K562 (cell line): ENCODE data around the gene ENTPD8. TPM values are rescaled to one million over a fixed set of nuclear protein-coding genes. Genes with fewer than 3 reads are reported as not detected.
A peak's percentile ranks its signal among the peaks of the same experiment; 100 is the strongest.

Experiments used
- ATAC-seq: fragments of 200-7000 bp; cut with Tn5 transposase; 3 replicates; pipeline ENCODE4 v1.9.1; 2020; ENCODE audit warnings: moderate library complexity
- BruUV-seq: library from RNA; stranded (reverse); fragments of 400-500 nt; replicated peaks from 2 replicates; lab custom pipeline; 2021; lab: Mats Ljungman, UMichigan
- CTCF ChIA-PET: fragments of 300-600 bp; formaldehyde crosslinking; extraction: SDS; loops from one replicate; lab custom pipeline; 2021; ENCODE audit warnings: low intra/inter-chr PET ratio; lab: Yijun Ruan, JAX
- POLR2A ChIA-PET: fragments of 300-600, 350-650 bp; sonication (Branson Sonifier 250); formaldehyde crosslinking; extraction: SDS; loops from one replicate; lab custom pipeline; 2021; ENCODE audit warnings: antibody characterized with exemption, inconsistent platforms; lab: Yijun Ruan, JAX
- DNase-seq, 4 experiments: peaks; one replicate each; pipeline versions ENCODE4 v3.0.0 to v3.0.0-alpha.2; 2011 to 2018; ENCODE audit warnings: low spot score in 3 of 4, mixed read lengths in 3 of 4; ENCODE audit errors: extremely low read depth in 1 of 4
- FAIRE-seq: peaks from 2 replicates; lab custom pipeline; 2011; peaks lifted over from hg19 to GRCh38; lab: Jason Lieb, UNC
- H2AFZ ChIP-seq: 2 replicates; pipeline ENCODE4 v1.6.0; 2011; ENCODE audit warnings: low read depth, low read length, control low read depth, inconsistent platforms
- H3K27ac ChIP-seq: fragments of 200-600 bp; 3 replicates; pipeline ENCODE4 v1.8.0; 2011; ENCODE audit warnings: low read depth, mild to moderate bottlenecking, control low read depth, inconsistent platforms, low read length, moderate library complexity, mixed read lengths; ENCODE audit errors: extremely low read depth
- H3K27me3 ChIP-seq, 2 experiments: fragments of 300-600 bp in 1 of 2; 2 replicates in 1 of 2; 3 replicates in 1 of 2; pipeline versions ENCODE4 v1.6.0 to v1.8.0; 2011; ENCODE audit warnings: inconsistent platforms in 2 of 2, low read length in 2 of 2, mild to moderate bottlenecking in 1 of 2, mixed read lengths in 1 of 2, moderate library complexity in 1 of 2; ENCODE audit not compliant: control insufficient read depth in 2 of 2, insufficient read depth in 2 of 2
- H3K36me3 ChIP-seq: fragments of 300-600 bp; 3 replicates; pipeline ENCODE4 v1.8.0; 2011; ENCODE audit warnings: mild to moderate bottlenecking, low read length, inconsistent platforms; ENCODE audit not compliant: control insufficient read depth, insufficient read depth
- H3K4me1 ChIP-seq, 2 experiments: fragments of 200-600 bp in 1 of 2; replicated peaks in 1 of 2; 2 replicates in 1 of 2; 3 replicates in 1 of 2; pipeline versions ENCODE4 v1.5.1 to v1.8.0; 2011; ENCODE audit warnings: inconsistent platforms in 2 of 2, low read length in 2 of 2, mild to moderate bottlenecking in 1 of 2, mixed read lengths in 1 of 2, moderate library complexity in 1 of 2; ENCODE audit not compliant: control insufficient read depth in 2 of 2, insufficient read depth in 2 of 2
- H3K4me2 ChIP-seq: 2 replicates; pipeline ENCODE4 v1.6.1; 2011; ENCODE audit warnings: low read length, control low read depth, inconsistent platforms, mixed read lengths; ENCODE audit not compliant: insufficient read depth
- H3K4me3 ChIP-seq: fragments of 200-600 bp; sonication (generic), shearing (Covaris generic); 2 replicates; pipeline ENCODE4 v1.5.1; 2016; ENCODE audit warnings: control low read depth, inconsistent platforms
- H3K79me2 ChIP-seq: fragments of 200-600 bp; 3 replicates; pipeline ENCODE4 v1.8.0; 2011; ENCODE audit warnings: low read length, inconsistent platforms; ENCODE audit not compliant: control insufficient read depth, insufficient read depth
- H3K9ac ChIP-seq, 2 experiments: 2 replicates each; pipeline versions ENCODE4 v1.6.0 to v1.6.1; 2011; ENCODE audit warnings: low read depth in 2 of 2, low read length in 2 of 2, control low read depth in 1 of 2, inconsistent platforms in 1 of 2, mild to moderate bottlenecking in 1 of 2, mixed read lengths in 1 of 2; ENCODE audit not compliant: insufficient read depth in 1 of 2
- H3K9me1 ChIP-seq: one replicate; pipeline ENCODE4 v1.6.0; 2011; ENCODE audit warnings: inconsistent platforms, mild to moderate bottlenecking, low read length, moderate library complexity; ENCODE audit not compliant: control insufficient read depth, insufficient read depth
- H3K9me3 ChIP-seq: replicated peaks from 2 replicates; pipeline ENCODE4 v1.5.1; 2011; ENCODE audit warnings: low read depth, low read length, inconsistent platforms; ENCODE audit not compliant: control insufficient read depth, insufficient read depth
- H4K20me1 ChIP-seq: replicated peaks from 2 replicates; pipeline ENCODE4 v1.6.1; 2011; ENCODE audit warnings: low read length, inconsistent platforms, mixed read lengths; ENCODE audit not compliant: control insufficient read depth, insufficient read depth
- CC2D1A ChIP-seq: fragments of 450-650 bp; IDR thresholded peaks from 2 replicates; pipeline ENCODE4 v1.6.1; 2017; ENCODE audit warnings: mild to moderate bottlenecking
- HNRNPUL1 ChIP-seq: fragments of 200-400 bp; formaldehyde crosslinking; IDR thresholded peaks from 2 replicates; pipeline ENCODE4 v1.6.1; 2017; ENCODE audit warnings: low read length
- KLF10 ChIP-seq: fragments of 250-450 bp; sonication (Bioruptor Pico); IDR thresholded peaks from 2 replicates; pipeline ENCODE4 v1.6.1; 2021; ENCODE audit warnings: matching md5 sums
- MTF1 ChIP-seq: fragments of 250-450 bp; sonication (Bioruptor Pico); IDR thresholded peaks from 2 replicates; pipeline ENCODE4 v1.9.0; 2021; ENCODE audit warnings: moderate library complexity, mild to moderate bottlenecking, inconsistent platforms, borderline replicate concordance
- MYC ChIP-seq, 2 experiments: fragments of 250-450 bp in 1 of 2; sonication (Bioruptor Pico) in 1 of 2; IDR thresholded peaks; 2 replicates each; pipeline versions ENCODE4 v1.5.1 to v1.6.1; 2012 to 2021; ENCODE audit warnings: low read depth in 2 of 2, borderline replicate concordance in 1 of 2, improper control_type of control experiment in 1 of 2, low read length in 1 of 2, mild to moderate bottlenecking in 1 of 2, moderate library complexity in 1 of 2
- MYNN ChIP-seq, 2 experiments: sonication (generic); formaldehyde crosslinking in 1 of 2; IDR thresholded peaks; 2 replicates each; pipeline versions ENCODE4 v1.5.0 to v1.6.1; 2016 to 2020; ENCODE audit warnings: antibody characterized with exemption in 1 of 2, missing genetic modification reagents in 1 of 2
- NFIC ChIP-seq: fragments of 450-650 bp; IDR thresholded peaks from 2 replicates; pipeline ENCODE4 v1.6.1; 2017; ENCODE audit warnings: mild to moderate bottlenecking, inconsistent platforms
- NR1H2 ChIP-seq: sonication (generic); formaldehyde crosslinking; IDR thresholded peaks from 2 replicates; pipeline ENCODE4 v1.4.0; 2020; ENCODE audit warnings: mild to moderate bottlenecking, missing genetic modification reagents
- RAD51 ChIP-seq: fragments of 450-650 bp; IDR thresholded peaks from 2 replicates; pipeline ENCODE4 v1.7.1; 2016; ENCODE audit warnings: low read depth, mild to moderate bottlenecking, borderline replicate concordance
- RFX7 ChIP-seq: fragments of 250-450 bp; sonication (Bioruptor Pico); IDR thresholded peaks from 2 replicates; pipeline ENCODE4 v1.5.1; 2021; ENCODE audit warnings: mild to moderate bottlenecking
- RNF2 ChIP-seq: sonication (generic); IDR thresholded peaks from 2 replicates; pipeline ENCODE4 v1.6.1; 2016
- SAFB ChIP-seq: fragments of 200-400 bp; formaldehyde crosslinking; IDR thresholded peaks from 2 replicates; pipeline ENCODE4 v1.6.1; 2017; ENCODE audit warnings: low read depth, low read length, borderline replicate concordance
- SUPT5H ChIP-seq: fragments of 450-650 bp; IDR thresholded peaks from 2 replicates; pipeline ENCODE4 v1.6.1; 2016
- ZKSCAN8 ChIP-seq: fragments of 200-800 bp; sonication (Bioruptor generic); IDR thresholded peaks from 2 replicates; pipeline ENCODE4 v1.6.1; 2016; ENCODE audit warnings: missing genetic modification characterization, missing compliant biosample characterization
- ZNF212 ChIP-seq: fragments of 450-650 bp; formaldehyde crosslinking; IDR thresholded peaks from 2 replicates; pipeline ENCODE4 v1.4.0; 2020; ENCODE audit warnings: mild to moderate bottlenecking
- ZNF316 ChIP-seq: fragments of 450-650 bp; IDR thresholded peaks from 2 replicates; pipeline ENCODE4 v1.6.1; 2016
- WGBS: fragments of 100-300 bp; shearing (Covaris generic); methylation state at CpG from one replicate; pipeline ENCODE4 v1.1.6; 2016; ENCODE audit warnings: low coverage, mixed read lengths; ENCODE audit not compliant: insufficient coverage; ENCODE audit errors: missing lambda C conversion rate; 5-methylcytosine and 5-hydroxymethylcytosine counted together
- in situ Hi-C: fragments of 300-500 bp; cut with MboI; formaldehyde crosslinking; loops from 4 replicates; pipeline ENCODE4 v1.15.0; 2018; ENCODE audit warnings: inconsistent platforms, mixed read lengths
- intact Hi-C: fragments of 100-400 bp; cut with micrococcal nuclease; formaldehyde crosslinking; loops from 2 replicates; pipeline ENCODE4 v1.14.2; 2022
- polyA plus RNA-seq, 8 experiments: library from polyadenylated mRNA; depleted of rRNA in 4 of 8; stranded (reverse) in 5 of 8; unstranded in 3 of 8; fragments of >200 nt; fragmentation: Nextera tagmentation in 2 of 8; fragmentation: Illumina TruSeq in 1 of 8; extraction: Ambion mirVana in 2 of 8; extraction: Trizol in 1 of 8; gene quantifications; 2 replicates each; pipeline versions ENCODE4 v1.2.1 to v1.2.3, GENCODE V29; 2011 to 2014; ENCODE audit warnings: inconsistent platforms in 1 of 8, missing spikeins in 1 of 8
- total RNA-seq, 7 experiments: library from RNA; depleted of rRNA in 6 of 7; stranded (reverse); fragments of >200 nt in 6 of 7; fragmentation: Illumina TruSeq in 2 of 7; extraction: Trizol in 2 of 7; gene quantifications; 2 replicates each; pipeline versions ENCODE4 v1.2.1 to v1.2.3, GENCODE V29; 2011 to 2021; ENCODE audit warnings: low replicate concordance in 1 of 7
- TF ChIP-seq, protein P1 (sequence below): fragments of 450-650 bp; formaldehyde crosslinking; IDR thresholded peaks from 2 replicates; pipeline ENCODE4 v1.4.0; 2020; ENCODE audit warnings: mild to moderate bottlenecking, mixed read lengths
- TF ChIP-seq, protein P2 (sequence below): fragments of 450-650 bp; IDR thresholded peaks from 2 replicates; pipeline ENCODE4 v1.6.1; 2017; ENCODE audit warnings: antibody characterized with exemption, mild to moderate bottlenecking

The ENTPD8 gene
- total and polyA plus RNA-seq, 9 of the 15 experiments (the other 6 are each of a cell fraction or from before 2014, with no cell fraction given), result 0.06 to 0.27 (median 0.19) TPM; not detected in 5

DNA sequence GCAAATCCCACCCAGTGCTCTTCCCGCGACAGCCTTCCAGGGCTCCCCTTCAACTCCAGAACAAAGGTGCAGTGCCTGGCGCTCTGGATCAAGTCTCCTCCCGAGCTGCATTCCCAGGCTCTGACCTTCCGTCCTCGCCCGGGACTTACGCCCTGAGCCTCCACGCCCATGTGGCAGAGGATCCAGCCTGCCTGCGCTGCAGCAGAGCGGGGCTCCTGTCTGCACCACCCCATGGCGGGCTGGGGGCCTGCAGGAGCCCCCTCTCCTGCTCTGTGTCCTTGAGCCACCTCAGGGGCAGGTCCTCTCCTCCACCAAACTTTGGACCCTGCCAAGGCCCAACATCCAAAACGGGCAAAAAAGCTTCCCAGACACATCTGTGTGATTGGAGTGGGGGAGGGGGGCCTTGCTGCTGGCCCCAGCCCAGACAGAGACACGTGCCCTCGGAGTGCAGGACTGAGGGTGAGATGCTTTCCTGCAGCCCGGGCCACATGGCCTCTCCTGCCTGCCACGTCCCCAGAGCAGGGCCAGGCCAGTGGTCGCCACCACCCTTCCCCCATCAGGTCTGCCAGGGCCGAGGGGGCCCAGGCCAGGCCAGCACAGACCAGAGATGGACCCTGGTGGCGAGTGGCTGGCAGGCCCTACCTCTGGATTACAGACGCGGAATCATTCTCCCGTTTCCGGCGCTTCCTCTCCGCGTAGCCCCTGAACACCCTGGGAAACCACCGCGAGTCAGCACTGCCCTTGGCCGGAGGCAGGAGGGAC, 13.6 kb upstream of the ENTPD8 start:
- intact Hi-C loops, result no loop called here
- DNase-seq (no peak), FAIRE-seq (no peak), ATAC-seq (peak; percentile 3; the same call in 2 of the 3 replicates)
- H3K4me2 ChIP-seq, result peak overlapping the region; percentile 71
- peaks cover 61% of the 10 kb centered on the region for H3K36me3 ChIP-seq
- no peaks in the 10 kb centered on the region for H4K20me1 ChIP-seq
- no peaks in the 10 kb centered on the region for H3K9me3 ChIP-seq
- in situ Hi-C loops, result no loop called here
- no peaks in the 10 kb centered on the region for H3K27me3 ChIP-seq
- no peaks in the 10 kb centered on the region for H3K9me1 ChIP-seq
- peak overlapping the region; percentile 51; the same call in 2 of the 3 replicates for H3K27ac ChIP-seq
- CTCF ChIA-PET, result no interaction called here
- H3K4me3 ChIP-seq, result peak overlapping the region; percentile 34
- peaks cover 11 to 89% of the 10 kb centered on the region in 2 experiments for H3K4me1 ChIP-seq
- H3K9ac ChIP-seq, result peak overlapping the region in 1 of 2 experiments; percentile 91; a peak in 2 of 4 replicates
- POLR2A ChIA-PET, result interaction anchor here (0.5 kb wide), 1 partner anchor 24 kb away, joined by 3 read pairs; no protein-coding TSS in a partner anchor
- no TSS peak for BruUV-seq
- 72% methylated on average over 27 of the region's 30 CpGs for WGBS
- peaks cover 12% of the 10 kb centered on the region for H3K79me2 ChIP-seq
- no peak overlapping the region for H2AFZ ChIP-seq
- TF ChIP-seq, protein P1, sequence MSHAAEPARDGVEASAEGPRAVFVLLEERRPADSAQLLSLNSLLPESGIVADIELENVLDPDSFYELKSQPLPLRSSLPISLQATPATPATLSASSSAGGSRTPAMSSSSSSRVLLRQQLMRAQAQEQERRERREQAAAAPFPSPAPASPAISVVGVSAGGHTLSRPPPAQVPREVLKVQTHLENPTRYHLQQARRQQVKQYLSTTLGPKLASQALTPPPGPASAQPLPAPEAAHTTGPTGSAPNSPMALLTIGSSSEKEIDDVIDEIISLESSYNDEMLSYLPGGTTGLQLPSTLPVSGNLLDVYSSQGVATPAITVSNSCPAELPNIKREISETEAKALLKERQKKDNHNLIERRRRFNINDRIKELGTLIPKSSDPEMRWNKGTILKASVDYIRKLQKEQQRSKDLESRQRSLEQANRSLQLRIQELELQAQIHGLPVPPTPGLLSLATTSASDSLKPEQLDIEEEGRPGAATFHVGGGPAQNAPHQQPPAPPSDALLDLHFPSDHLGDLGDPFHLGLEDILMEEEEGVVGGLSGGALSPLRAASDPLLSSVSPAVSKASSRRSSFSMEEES, result no peak
- TF ChIP-seq ZKSCAN8 (CRISPR knock-in tag) (no peak), NR1H2 (CRISPR knock-in tag) (no peak), SUPT5H (peak; percentile 45), KLF10 (CRISPR knock-in tag) (no peak), HNRNPUL1 (no peak), MYC (IDR thresholded peaks at IDR 0.05; ENCODE audit: low read depth, low read length) (0 out of 2 replicates have a peak, but pooled peaks have one; percentile 33), MYC (CRISPR knock-in tag; IDR thresholded peaks at IDR 0.05; ENCODE audit: borderline replicate concordance, low read depth) (no peak), MTF1 (CRISPR knock-in tag) (no peak), SAFB (no peak), ZNF212 (CRISPR knock-in tag) (no peak), CC2D1A (no peak), MYNN (IDR thresholded peaks at IDR 0.05) (no peak), MYNN (CRISPR knock-in tag; IDR thresholded peaks at IDR 0.05) (no peak), NFIC (peak; percentile 59), RFX7 (CRISPR knock-in tag) (no peak), RAD51 (no peak), RNF2 (no peak), ZNF316 (no peak)
- TF ChIP-seq, protein P2, sequence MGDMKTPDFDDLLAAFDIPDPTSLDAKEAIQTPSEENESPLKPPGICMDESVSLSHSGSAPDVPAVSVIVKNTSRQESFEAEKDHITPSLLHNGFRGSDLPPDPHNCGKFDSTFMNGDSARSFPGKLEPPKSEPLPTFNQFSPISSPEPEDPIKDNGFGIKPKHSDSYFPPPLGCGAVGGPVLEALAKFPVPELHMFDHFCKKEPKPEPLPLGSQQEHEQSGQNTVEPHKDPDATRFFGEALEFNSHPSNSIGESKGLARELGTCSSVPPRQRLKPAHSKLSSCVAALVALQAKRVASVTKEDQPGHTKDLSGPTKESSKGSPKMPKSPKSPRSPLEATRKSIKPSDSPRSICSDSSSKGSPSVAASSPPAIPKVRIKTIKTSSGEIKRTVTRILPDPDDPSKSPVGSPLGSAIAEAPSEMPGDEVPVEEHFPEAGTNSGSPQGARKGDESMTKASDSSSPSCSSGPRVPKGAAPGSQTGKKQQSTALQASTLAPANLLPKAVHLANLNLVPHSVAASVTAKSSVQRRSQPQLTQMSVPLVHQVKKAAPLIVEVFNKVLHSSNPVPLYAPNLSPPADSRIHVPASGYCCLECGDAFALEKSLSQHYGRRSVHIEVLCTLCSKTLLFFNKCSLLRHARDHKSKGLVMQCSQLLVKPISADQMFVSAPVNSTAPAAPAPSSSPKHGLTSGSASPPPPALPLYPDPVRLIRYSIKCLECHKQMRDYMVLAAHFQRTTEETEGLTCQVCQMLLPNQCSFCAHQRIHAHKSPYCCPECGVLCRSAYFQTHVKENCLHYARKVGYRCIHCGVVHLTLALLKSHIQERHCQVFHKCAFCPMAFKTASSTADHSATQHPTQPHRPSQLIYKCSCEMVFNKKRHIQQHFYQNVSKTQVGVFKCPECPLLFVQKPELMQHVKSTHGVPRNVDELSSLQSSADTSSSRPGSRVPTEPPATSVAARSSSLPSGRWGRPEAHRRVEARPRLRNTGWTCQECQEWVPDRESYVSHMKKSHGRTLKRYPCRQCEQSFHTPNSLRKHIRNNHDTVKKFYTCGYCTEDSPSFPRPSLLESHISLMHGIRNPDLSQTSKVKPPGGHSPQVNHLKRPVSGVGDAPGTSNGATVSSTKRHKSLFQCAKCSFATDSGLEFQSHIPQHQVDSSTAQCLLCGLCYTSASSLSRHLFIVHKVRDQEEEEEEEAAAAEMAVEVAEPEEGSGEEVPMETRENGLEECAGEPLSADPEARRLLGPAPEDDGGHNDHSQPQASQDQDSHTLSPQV, result 0 out of 2 replicates have a peak, but pooled peaks have one; percentile 21
